Measurements from ENCODE around the gene RNPC3. TPM values are rescaled to one million over a fixed set of nuclear protein-coding genes. Genes with fewer than 3 reads are reported as not detected.

RNPC3 gene
- total and polyA plus RNA-seq, 2 of the 8 experiments (the other 6 are each of a cell fraction or from before 2014, with no cell fraction given): 10.9 to 12.8 TPM

GRCh38 chr1:103525114-103525606 is 339 bp upstream of the RNPC3 start:
- DNase-seq (ENCODE audit: low read depth in 1 of 2, low spot score in 2 of 2): no peak
- H3K4me2 ChIP-seq (ENCODE audit: insufficient read depth in 1 of 2, low read depth in 2 of 2, low read length in 2 of 2): peak overlapping the region; percentile 62 to 74
- no peak overlapping the region for H3K9ac ChIP-seq (replicated peaks in 1 of 4; ENCODE audit: extremely low read depth in 1 of 4, low read depth in 3 of 4, low read length in 3 of 4)

More at GRCh38 chr1:103525114-103525606, 339 bp upstream of the RNPC3 start:
- peak overlapping the region in 2 of 4 experiments; percentile 53 to 99; a peak in 6 of 8 replicates for H3K4me3 ChIP-seq (ENCODE audit: extremely low read depth in 1 of 4, insufficient read depth in 2 of 4, low read depth in 3 of 4, low read length in 4 of 4)
- ChIA-PET CTCF (ENCODE audit: partially characterized antibody) (interaction anchor here (1.0 to 4.4 kb wide), 3 partner anchors 9 to 419 kb away, joined by 3 to 26 read pairs (median 5); no protein-coding TSS in a partner anchor), POLR2A (ENCODE audit: partially characterized antibody) (interaction anchor here (1.1 kb wide), 1 partner anchor 18 kb away, joined by 3 read pairs; no protein-coding TSS in a partner anchor)
- H4K20me1 ChIP-seq (replicated peaks in 1 of 2; ENCODE audit: control insufficient read depth in 1 of 2, insufficient read depth in 2 of 2, low read length in 2 of 2): peaks cover 0 to 3% of the 10 kb centered on the region in 2 experiments
- no peak overlapping the region for H2BK12ac ChIP-seq (ENCODE audit: low read depth, low read length)
- H3K79me1 ChIP-seq (ENCODE audit: low read depth, low read length): no peaks in the 10 kb centered on the region; the same call in 1 of the 2 replicates
- peaks cover 3% of the 10 kb centered on the region; the same call in 1 of the 2 replicates for H3K23me2 ChIP-seq (ENCODE audit: low read depth, low read length)
- no peak overlapping the region for H3K18ac ChIP-seq (ENCODE audit: extremely low read depth, low read length)
- no peak overlapping the region; the same call in 1 of the 2 replicates for H4K8ac ChIP-seq (ENCODE audit: extremely low read depth, insufficient read depth, low read length)
- no peaks in the 10 kb centered on the region for H3K27me3 ChIP-seq (replicated peaks in 1 of 4; ENCODE audit: control insufficient read depth in 3 of 4, extremely low read depth in 1 of 4, insufficient read depth in 3 of 4, low read length in 3 of 4)
- H3K4ac ChIP-seq (replicated peaks; ENCODE audit: insufficient read length, low read depth, low read length): no peak overlapping the region
- TF ChIP-seq ZNF274 (IDR thresholded peaks at IDR 0.05; ENCODE audit: borderline replicate concordance, extremely low read depth, low read length): no peak
- TF ChIP-seq BCL11A (IDR thresholded peaks at IDR 0.05; ENCODE audit: low read depth in 2 of 2, low read length in 2 of 2): no peak
- TF ChIP-seq USF2 (IDR thresholded peaks at IDR 0.05; ENCODE audit: low read length): no peak
- no peak for TF ChIP-seq CBX8 (IDR thresholded peaks at IDR 0.05; ENCODE audit: borderline replicate concordance, low read depth, low read length)
- peak in 1 of 2 experiments; percentile 16; a peak in 1 of 3 replicates for TF ChIP-seq POLR2A (IDR thresholded peaks at IDR 0.05; ENCODE audit: control extremely low read depth in 1 of 2, low read depth in 2 of 2, low read length in 2 of 2)
- TF ChIP-seq PHF8 (conservative IDR thresholded peaks at IDR 0.05; ENCODE audit: low read depth, low read length): no peak
- no peak overlapping the region for H2BK120ac ChIP-seq (replicated peaks; ENCODE audit: low read depth, low read length)
- peaks cover 0 to 2% (median 0%) of the 10 kb centered on the region in 4 experiments; a peak in 1 of 7 replicates for H3K4me1 ChIP-seq (replicated peaks in 1 of 4; ENCODE audit: control insufficient read depth in 3 of 4, insufficient read depth in 4 of 4, low read length in 3 of 4)
- H3K79me2 ChIP-seq (ENCODE audit: control insufficient read depth in 1 of 2, insufficient read depth in 2 of 2, low read length in 2 of 2): peaks cover 0 to 38% of the 10 kb centered on the region in 2 experiments; a peak in 2 of 4 replicates
- no peak overlapping the region for H3K23ac ChIP-seq (ENCODE audit: insufficient read length)
- H3K56ac ChIP-seq (replicated peaks; ENCODE audit: insufficient read length, low read depth, low read length): no peak overlapping the region
- peaks cover 0 to 4% (median 0%) of the 10 kb centered on the region in 4 experiments; a peak in 2 of 8 replicates for H3K36me3 ChIP-seq (ENCODE audit: control insufficient read depth in 2 of 4, insufficient read depth in 4 of 4, low read length in 3 of 4)
- no peak overlapping the region for H2BK15ac ChIP-seq (ENCODE audit: low read length)
- H3K9me3 ChIP-seq (ENCODE audit: insufficient read depth in 2 of 2, low read depth in 1 of 2, low read length in 1 of 2): no peaks in the 10 kb centered on the region; a peak in 1 of 4 replicates
- no peak overlapping the region for H4K91ac ChIP-seq (replicated peaks; ENCODE audit: insufficient read length, low read length)
- H2AK5ac ChIP-seq (ENCODE audit: low read depth, low read length): no peak overlapping the region
- no peak overlapping the region for H4K5ac ChIP-seq (ENCODE audit: insufficient read length, low read depth, low read length)
- WGBS, 2 experiments (ENCODE audit: extremely low coverage in 1 of 2, insufficient coverage in 1 of 2, insufficient read length in 1 of 2, insufficient replicate concordance in 2 of 2, low coverage in 1 of 2, low lambda C conversion rate in 2 of 2, missing lambda C conversion rate in 1 of 2): 67% methylated on average over 4 of the region's 34 CpGs; no CpG with 5 or more reads in 1 of the 2 experiments
- FAIRE-seq: no peak
- no peak overlapping the region for H2BK5ac ChIP-seq (ENCODE audit: low read depth, low read length)
- no peak overlapping the region for H3K14ac ChIP-seq (ENCODE audit: insufficient read length)
- H2BK20ac ChIP-seq (ENCODE audit: low read length): no peak overlapping the region
- H2AFZ ChIP-seq (ENCODE audit: low read length): peak overlapping the region; percentile 79; the same call in 1 of the 2 replicates
- H3K27ac ChIP-seq (ENCODE audit: low read depth, low read length): no peak overlapping the region

Data from H1 (cell line).